Lower leg skin (tissue), 3 donors: ENCODE data around the gene ZC3H12C.

Experiments
- POLR2A ChIP-seq, 2 donors: fragments of 450-650 bp; IDR thresholded peaks; one replicate each; pipeline ENCODE4 v1.6.1; 2016 to 2017; ENCODE audit warnings: antibody characterized with exemption in 2 of 2, mild to moderate bottlenecking in 1 of 2, moderate library complexity in 1 of 2
- TF ChIP-seq, protein P1 (sequence below), 3 donors: fragments of 450-650 bp; IDR thresholded peaks; one replicate each; pipeline ENCODE4 v1.5.1; 2016; ENCODE audit warnings: antibody characterized with exemption in 3 of 3, mild to moderate bottlenecking in 3 of 3, moderate library complexity in 2 of 3

DNA sequence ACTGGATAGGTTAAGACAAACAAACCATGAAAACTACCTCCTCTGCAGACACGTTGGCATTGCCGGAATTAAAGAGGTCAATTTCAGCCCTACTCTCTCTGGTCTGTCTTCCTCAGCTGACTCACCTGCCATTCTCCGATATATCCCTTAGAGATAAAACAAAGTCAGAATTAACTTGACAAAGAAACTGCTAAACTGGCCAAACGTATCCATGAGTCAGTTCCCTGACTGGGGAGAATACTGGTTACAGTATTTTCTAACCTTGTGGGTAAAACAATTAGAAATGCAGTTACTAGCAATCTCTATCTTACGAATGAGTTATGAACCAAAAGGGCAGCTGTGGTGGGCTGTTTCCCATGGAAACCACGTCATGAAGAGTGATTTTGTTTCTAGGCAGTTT lies 107.0 kb downstream of the ZC3H12C start:
- no peak for TF ChIP-seq POLR2A (IDR thresholded peaks at IDR 0.05)
- TF ChIP-seq, protein P1, sequence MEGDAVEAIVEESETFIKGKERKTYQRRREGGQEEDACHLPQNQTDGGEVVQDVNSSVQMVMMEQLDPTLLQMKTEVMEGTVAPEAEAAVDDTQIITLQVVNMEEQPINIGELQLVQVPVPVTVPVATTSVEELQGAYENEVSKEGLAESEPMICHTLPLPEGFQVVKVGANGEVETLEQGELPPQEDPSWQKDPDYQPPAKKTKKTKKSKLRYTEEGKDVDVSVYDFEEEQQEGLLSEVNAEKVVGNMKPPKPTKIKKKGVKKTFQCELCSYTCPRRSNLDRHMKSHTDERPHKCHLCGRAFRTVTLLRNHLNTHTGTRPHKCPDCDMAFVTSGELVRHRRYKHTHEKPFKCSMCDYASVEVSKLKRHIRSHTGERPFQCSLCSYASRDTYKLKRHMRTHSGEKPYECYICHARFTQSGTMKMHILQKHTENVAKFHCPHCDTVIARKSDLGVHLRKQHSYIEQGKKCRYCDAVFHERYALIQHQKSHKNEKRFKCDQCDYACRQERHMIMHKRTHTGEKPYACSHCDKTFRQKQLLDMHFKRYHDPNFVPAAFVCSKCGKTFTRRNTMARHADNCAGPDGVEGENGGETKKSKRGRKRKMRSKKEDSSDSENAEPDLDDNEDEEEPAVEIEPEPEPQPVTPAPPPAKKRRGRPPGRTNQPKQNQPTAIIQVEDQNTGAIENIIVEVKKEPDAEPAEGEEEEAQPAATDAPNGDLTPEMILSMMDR (IDR thresholded peaks at IDR 0.05) = no peak
